Measurements from ENCODE around the gene PPP1R13B.

PPP1R13B gene

GRCh38 chr14:103775506-103775905 is 71.9 kb downstream of the PPP1R13B start:
- H3K4me3 ChIP-seq (ENCODE audit: low read depth, low read length) = no peak overlapping the region
- TF ChIP-seq CTCF (IDR thresholded peaks at IDR 0.05; ENCODE audit: low read depth, low read length, missing control alignments) = no peak
- no peak for DNase-seq (ENCODE audit: low read depth)

GRCh38 chr14:103773521-103773920 is 73.9 kb downstream of the PPP1R13B start:
- TF ChIP-seq CTCF (IDR thresholded peaks at IDR 0.05; ENCODE audit: low read depth, low read length, missing control alignments) = no peak
- DNase-seq (ENCODE audit: low read depth) = no peak
- no peak overlapping the region for H3K4me3 ChIP-seq (ENCODE audit: low read depth, low read length)

DNA sequence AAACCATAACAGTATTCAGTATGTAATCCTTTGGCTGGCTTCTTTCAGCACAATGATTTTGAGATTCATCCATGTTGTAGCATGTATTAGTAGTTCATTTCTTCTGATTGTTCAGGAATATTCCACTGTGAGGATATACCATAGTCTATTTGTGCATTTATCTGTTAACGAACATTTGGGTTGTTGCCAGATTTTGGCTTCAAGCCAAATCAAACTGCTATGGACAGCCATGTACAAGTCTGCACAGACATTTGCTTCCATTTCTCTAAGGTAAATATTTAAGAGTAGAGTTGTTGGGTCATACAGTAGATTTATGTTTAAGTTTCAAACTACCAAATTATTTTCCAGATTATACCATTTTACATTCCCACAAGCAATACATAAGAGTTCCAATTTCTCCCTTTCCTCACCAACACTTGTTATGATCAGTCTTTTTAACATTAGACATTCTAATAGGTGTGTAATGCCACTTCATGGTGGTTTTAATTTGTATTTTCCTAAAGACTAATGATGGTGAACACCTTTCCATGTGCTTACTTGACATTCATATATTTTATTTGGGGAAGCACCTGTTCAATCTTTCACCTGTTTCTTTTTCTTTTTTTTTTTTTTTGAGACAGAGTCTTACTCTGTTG is 75.2 kb downstream of the PPP1R13B start:
- no peak overlapping the region for H3K4me3 ChIP-seq (ENCODE audit: low read depth, low read length)
- DNase-seq (ENCODE audit: low read depth) = no peak
- TF ChIP-seq CTCF (IDR thresholded peaks at IDR 0.05; ENCODE audit: low read depth, low read length, missing control alignments) = no peak

- DNase-seq (ENCODE audit: low read depth) = no peak
- peak; percentile 24 for TF ChIP-seq CTCF (IDR thresholded peaks at IDR 0.05; ENCODE audit: low read depth, low read length, missing control alignments)
- no peak overlapping the region for H3K4me3 ChIP-seq (ENCODE audit: low read depth, low read length)
Observed at GRCh38 chr14:103770902-103771301, 76.5 kb downstream of the PPP1R13B start.

GRCh38 chr14:103770500-103770899 is 76.9 kb downstream of the PPP1R13B start:
- DNase-seq (ENCODE audit: low read depth) = no peak
- no peak for TF ChIP-seq CTCF (IDR thresholded peaks at IDR 0.05; ENCODE audit: low read depth, low read length, missing control alignments)

DNA sequence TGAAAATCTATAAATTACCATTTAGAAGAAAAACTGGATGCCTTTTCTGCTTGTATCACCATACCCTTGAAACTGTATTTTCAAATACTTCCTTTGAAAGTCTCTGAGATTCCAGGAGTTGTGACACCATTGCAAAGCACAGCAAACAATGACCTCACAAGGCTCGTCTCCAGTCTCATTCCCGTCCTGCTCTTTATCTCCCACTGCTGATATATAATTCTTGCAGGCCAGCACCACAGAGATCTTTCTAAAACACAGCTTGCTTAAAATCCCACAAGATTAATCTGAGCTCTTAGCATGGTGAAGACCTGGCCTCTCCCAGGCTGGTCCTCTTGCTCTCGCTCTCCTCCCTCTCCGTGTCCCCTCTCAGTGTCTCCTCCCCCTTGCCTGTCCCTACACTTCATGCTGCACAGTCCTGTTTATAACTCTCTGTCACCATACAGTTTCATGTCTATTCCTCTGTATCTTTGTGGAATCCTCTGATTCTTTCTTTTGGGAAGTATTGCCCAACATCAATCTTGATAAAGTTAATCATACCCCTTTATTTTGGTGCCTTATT is 80.0 kb downstream of the PPP1R13B start:
- H3K4me3 ChIP-seq (ENCODE audit: low read depth, low read length) = no peak overlapping the region
- DNase-seq (ENCODE audit: low read depth) = no peak
- TF ChIP-seq CTCF (IDR thresholded peaks at IDR 0.05; ENCODE audit: low read depth, low read length, missing control alignments) = no peak

More at GRCh38 chr14:103770500-103770899, 76.9 kb downstream of the PPP1R13B start:
- H3K4me3 ChIP-seq (ENCODE audit: low read depth, low read length) = no peak overlapping the region

DNA sequence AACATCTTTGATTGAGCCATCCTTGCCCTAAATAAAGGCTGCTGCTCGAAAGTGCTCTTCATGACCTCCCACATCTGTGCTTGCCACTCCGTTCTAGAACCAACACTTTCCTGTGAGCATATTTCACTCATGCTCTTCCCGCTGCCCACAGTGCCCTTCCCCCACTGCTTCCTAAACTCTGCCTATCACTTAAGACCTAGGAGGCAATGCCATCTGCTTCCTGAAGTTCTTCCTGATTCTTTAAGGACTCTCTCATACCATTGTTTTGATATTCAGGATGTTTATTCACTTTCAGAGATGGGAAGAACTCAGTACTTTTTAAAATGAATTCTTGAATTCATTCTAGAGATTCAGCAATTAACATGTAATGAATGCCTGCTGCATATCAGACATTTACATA is 81.8 kb downstream of the PPP1R13B start:
- no peak overlapping the region for H3K4me3 ChIP-seq (ENCODE audit: low read depth, low read length)
- no peak for DNase-seq (ENCODE audit: low read depth)
- no peak for TF ChIP-seq CTCF (IDR thresholded peaks at IDR 0.05; ENCODE audit: low read depth, low read length, missing control alignments)
